CD4-positive, alpha-beta memory T cell (primary cell): ENCODE measurements around the gene SH3GL3. TPM values are rescaled to one million over a fixed set of nuclear protein-coding genes. Genes with fewer than 3 reads are reported as not detected.
A peak's percentile ranks its signal among the peaks of the same experiment; 100 is the strongest.

Source experiments
- CTCF ChIA-PET: fragments of 350-600 bp; sonication (Branson Sonifier 250); formaldehyde crosslinking; loops from one replicate; lab custom pipeline; 2021; ENCODE audit warnings: inconsistent platforms; ENCODE audit not compliant: partially characterized antibody; lab: Charles Lee
- POLR2A ChIA-PET: fragments of 350-600 bp; sonication (Branson Sonifier 250); formaldehyde crosslinking; loops from one replicate; lab custom pipeline; 2021; ENCODE audit not compliant: partially characterized antibody; lab: Charles Lee
- DNase-seq, 5 donors: peaks; one replicate each; pipeline versions ENCODE4 v3.0.0 to v3.0.0-alpha.2; 2020 to 2022; ENCODE audit warnings: mixed read lengths in 1 of 5
- H3K27ac ChIP-seq: one replicate; pipeline ENCODE4 v1.7.0; 2013; ENCODE audit warnings: low read depth, low read length
- H3K27me3 ChIP-seq: 2 replicates; pipeline ENCODE4 v1.7.0; 2013; ENCODE audit warnings: mild to moderate bottlenecking, low read length, moderate library complexity; ENCODE audit not compliant: insufficient read depth
- H3K36me3 ChIP-seq: 2 replicates; pipeline ENCODE4 v1.7.0; 2013; ENCODE audit warnings: mild to moderate bottlenecking, low read length, moderate library complexity; ENCODE audit not compliant: insufficient read depth
- H3K4me1 ChIP-seq: 2 replicates; pipeline ENCODE4 v1.7.0; 2013; ENCODE audit warnings: mild to moderate bottlenecking, low read length, moderate library complexity; ENCODE audit not compliant: insufficient read depth
- H3K4me3 ChIP-seq, 2 donors: one replicate each; pipeline ENCODE4 v1.7.0; 2013; ENCODE audit warnings: low read length in 2 of 2, mild to moderate bottlenecking in 1 of 2
- H3K9me3 ChIP-seq, 2 donors: one replicate each; pipeline ENCODE4 v1.7.0; 2013; ENCODE audit warnings: low read length in 2 of 2, control low read depth in 1 of 2; ENCODE audit not compliant: control insufficient read depth in 1 of 2
- H3K27ac Mint-ChIP-seq, 7 donors: one replicate each; pipeline ENCODE4 v1.8.0; 2020 to 2021; ENCODE audit warnings: mixed read lengths in 7 of 7, mild to moderate bottlenecking in 6 of 7, inconsistent platforms in 3 of 7, moderate library complexity in 3 of 7
- H3K27me3 Mint-ChIP-seq, 2 donors: one replicate each; pipeline ENCODE4 v1.8.0; 2020 to 2021; ENCODE audit warnings: mixed read lengths in 2 of 2
- H3K36me3 Mint-ChIP-seq, 2 donors: one replicate each; pipeline ENCODE4 v1.8.0; 2020 to 2021; ENCODE audit warnings: mixed read lengths in 2 of 2, inconsistent platforms in 1 of 2, mild to moderate bottlenecking in 1 of 2
- H3K4me1 Mint-ChIP-seq, 4 donors: one replicate each; pipeline ENCODE4 v1.8.0; 2020 to 2021; ENCODE audit warnings: mixed read lengths in 4 of 4, mild to moderate bottlenecking in 1 of 4
- H3K4me3 Mint-ChIP-seq, 8 donors: one replicate each; pipeline ENCODE4 v1.8.0; 2020 to 2021; ENCODE audit warnings: mixed read lengths in 8 of 8, mild to moderate bottlenecking in 7 of 8, moderate library complexity in 6 of 8, inconsistent platforms in 3 of 8
- H3K9me3 Mint-ChIP-seq, 8 donors: one replicate each; pipeline ENCODE4 v1.8.0; 2020 to 2021; ENCODE audit warnings: mixed read lengths in 8 of 8, mild to moderate bottlenecking in 5 of 8, inconsistent platforms in 3 of 8, moderate library complexity in 1 of 8
- intact Hi-C: fragments of 100-400 bp; cut with micrococcal nuclease; formaldehyde crosslinking; loops from one replicate; pipeline ENCODE4 v1.15.1; 2023
- polyA plus RNA-seq, 2 donors: library from polyadenylated mRNA; unstranded; fragments of 300-500 nt; fragmentation: Illumina TruSeq; gene quantifications; one replicate each; pipeline ENCODE4 v1.2.3, GENCODE V29; 2021
- total RNA-seq, 2 experiments: library from RNA; stranded (reverse); gene quantifications; one replicate each; pipeline ENCODE4 v1.2.3, GENCODE V29; 2021

SH3GL3 gene
- total and polyA plus RNA-seq, 4 experiments from 2014 or later, result 0.34 TPM; not detected in 3

GRCh38 chr15:83561661-83562060, 114.5 kb downstream of the SH3GL3 start:
- intact Hi-C loops, result no loop called here
- no peak overlapping the region for H3K27ac Mint-ChIP-seq
- POLR2A ChIA-PET, result no interaction called here

DNA sequence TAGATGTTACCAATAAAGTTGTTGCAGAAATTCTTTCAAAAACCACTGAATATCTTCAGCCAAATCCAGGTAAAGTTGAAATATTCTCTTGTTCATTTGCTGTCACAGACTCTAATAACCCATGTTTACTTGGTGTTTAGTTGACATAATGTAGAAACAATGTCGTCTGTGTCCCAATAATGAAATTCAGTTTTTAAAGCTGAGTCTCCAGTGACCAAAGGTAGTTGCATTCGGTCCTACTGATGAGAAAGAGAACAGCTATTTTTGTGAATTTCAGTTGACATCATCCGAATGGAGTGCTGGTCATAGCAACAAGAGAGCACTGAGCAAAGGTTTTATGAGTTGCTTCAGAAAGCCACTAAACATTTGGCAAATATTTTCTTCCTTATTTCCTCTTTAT, 118.0 kb downstream of the SH3GL3 start:
- Mint-ChIP-seq H3K4me1 (no peaks in the 10 kb centered on the region), H3K9me3 (no peaks in the 10 kb centered on the region), H3K27ac (no peak overlapping the region), H3K4me3 (no peak overlapping the region), H3K27me3 (peaks cover 0 to 5% of the 10 kb centered on the region in 2 donors), H3K36me3 (no peaks in the 10 kb centered on the region)
- no peak for DNase-seq
- no peaks in the 10 kb centered on the region for H3K27me3 ChIP-seq
- H3K4me3 ChIP-seq, result no peak overlapping the region
- no peaks in the 10 kb centered on the region for H3K4me1 ChIP-seq
- no peak overlapping the region for H3K27ac ChIP-seq
- CTCF ChIA-PET, result interaction anchor here (1.2 kb wide), 1 partner anchor 11 kb away, joined by 4 read pairs; no protein-coding TSS in a partner anchor
- H3K9me3 ChIP-seq, result no peaks in the 10 kb centered on the region
- no peaks in the 10 kb centered on the region for H3K36me3 ChIP-seq
- POLR2A ChIA-PET, result no interaction called here
- intact Hi-C loops, result no loop called here

More at GRCh38 chr15:83561661-83562060, 114.5 kb downstream of the SH3GL3 start:
- Mint-ChIP-seq H3K4me1 (peaks cover 0 to 2% (median 0%) of the 10 kb centered on the region in 4 donors), H3K9me3 (no peaks in the 10 kb centered on the region), H3K27me3 (peaks cover 2 to 5% of the 10 kb centered on the region in 2 donors), H3K36me3 (no peaks in the 10 kb centered on the region), H3K4me3 (no peak overlapping the region)
- H3K4me1 ChIP-seq, result no peaks in the 10 kb centered on the region
- H3K36me3 ChIP-seq, result no peaks in the 10 kb centered on the region
- CTCF ChIA-PET, result interaction anchor here (0.7 to 1.7 kb wide), 5 partner anchors 8 to 119 kb away, joined by 3 to 5 read pairs (median 3); no protein-coding TSS in a partner anchor
- no peaks in the 10 kb centered on the region for H3K27me3 ChIP-seq
- no peak overlapping the region for H3K27ac ChIP-seq
- DNase-seq, result no peak
- no peaks in the 10 kb centered on the region for H3K9me3 ChIP-seq
- H3K4me3 ChIP-seq, result no peak overlapping the region

DNA sequence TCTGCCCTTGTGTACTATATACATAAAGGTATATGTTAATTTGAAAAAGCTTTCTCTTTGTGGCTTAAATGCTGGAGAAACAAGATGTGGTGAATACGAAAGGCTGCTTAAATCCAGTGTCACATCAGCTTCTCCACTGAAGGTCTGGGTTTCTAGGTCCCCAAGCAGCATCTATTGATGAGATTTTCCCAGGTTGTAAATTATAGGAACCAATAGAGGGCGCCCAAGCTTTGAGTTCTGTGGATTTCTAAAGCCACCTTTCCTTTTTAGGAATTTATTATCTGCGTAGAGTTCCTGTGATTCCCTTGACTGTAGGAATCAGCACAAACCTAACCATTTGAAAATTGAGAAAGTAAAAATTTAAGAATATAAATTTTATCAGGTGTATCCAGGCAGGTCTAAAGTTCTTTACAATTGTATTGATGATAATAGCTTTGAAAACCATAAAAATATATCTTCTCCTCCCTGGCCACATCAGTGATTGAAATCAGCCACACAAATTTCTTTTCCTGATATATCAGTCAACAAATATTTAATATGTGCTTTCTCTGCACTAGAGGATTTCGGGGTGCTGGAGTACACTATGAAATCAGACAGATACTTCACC, 118.5 kb downstream of the SH3GL3 start:
- no peak overlapping the region for H3K4me3 Mint-ChIP-seq
- H3K4me1 Mint-ChIP-seq, result no peaks in the 10 kb centered on the region
- H3K4me3 ChIP-seq, result no peak overlapping the region
- no peaks in the 10 kb centered on the region for H3K4me1 ChIP-seq
- ChIA-PET POLR2A (no interaction called here), CTCF (interaction anchor here (1.2 kb wide), 1 partner anchor 10 kb away, joined by 4 read pairs; no protein-coding TSS in a partner anchor)
- no peak for DNase-seq
- H3K9me3 ChIP-seq, result no peaks in the 10 kb centered on the region
- H3K9me3 Mint-ChIP-seq, result no peaks in the 10 kb centered on the region
- H3K27me3 Mint-ChIP-seq, result peaks cover 0 to 5% of the 10 kb centered on the region in 2 donors
- no peaks in the 10 kb centered on the region for H3K36me3 Mint-ChIP-seq
- H3K27ac Mint-ChIP-seq, result no peak overlapping the region
- no peak overlapping the region for H3K27ac ChIP-seq
- no peaks in the 10 kb centered on the region for H3K27me3 ChIP-seq
- no peaks in the 10 kb centered on the region for H3K36me3 ChIP-seq
- intact Hi-C loops, result no loop called here

DNA sequence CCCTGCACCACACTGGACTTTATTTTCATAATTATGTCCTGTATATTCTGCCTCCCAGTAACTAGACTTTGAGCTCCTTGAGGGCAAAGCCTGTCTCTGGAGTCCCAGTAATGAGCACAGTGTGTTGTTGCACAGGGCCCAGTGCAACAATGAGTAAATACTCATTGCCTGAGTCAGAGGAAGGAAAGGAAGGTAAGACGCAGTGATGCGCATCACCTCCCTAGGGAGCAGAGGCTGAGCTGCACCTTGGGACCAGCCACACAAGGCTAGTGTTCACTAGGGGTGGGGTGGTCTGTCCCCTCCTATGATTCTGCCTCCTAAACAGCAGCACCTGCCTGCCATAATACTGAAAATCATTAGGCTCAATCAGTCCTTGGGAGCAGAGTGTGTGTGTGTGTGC, 120.2 kb downstream of the SH3GL3 start:
- Histone ChIP-seq H3K36me3 (no peaks in the 10 kb centered on the region), H3K9me3 (no peaks in the 10 kb centered on the region), H3K27ac (no peak overlapping the region), H3K4me3 (no peak overlapping the region), H3K4me1 (no peaks in the 10 kb centered on the region), H3K27me3 (no peaks in the 10 kb centered on the region)
- intact Hi-C loops, result no loop called here
- ChIA-PET POLR2A (no interaction called here), CTCF (interaction anchor here (1.8 kb wide), 1 partner anchor 18 kb away, joined by 8 read pairs; no protein-coding TSS in a partner anchor)
- Mint-ChIP-seq H3K4me3 (no peak overlapping the region), H3K4me1 (no peaks in the 10 kb centered on the region), H3K27ac (peak overlapping the region in 2 of 7 donors; percentile 3 to 14), H3K9me3 (no peaks in the 10 kb centered on the region), H3K36me3 (no peaks in the 10 kb centered on the region), H3K27me3 (peaks cover 0 to 5% of the 10 kb centered on the region in 2 donors)
- DNase-seq, result no peak

GRCh38 chr15:83569341-83569740, 122.2 kb downstream of the SH3GL3 start:
- H3K27ac ChIP-seq, result no peak overlapping the region
- Mint-ChIP-seq H3K27me3 (peaks cover under 1 to 3% of the 10 kb centered on the region in 2 donors), H3K27ac (no peak overlapping the region), H3K4me3 (no peak overlapping the region), H3K9me3 (no peaks in the 10 kb centered on the region), H3K4me1 (no peaks in the 10 kb centered on the region), H3K36me3 (no peaks in the 10 kb centered on the region)
- CTCF ChIA-PET, result interaction anchor here (1.0 to 2.3 kb wide), 4 partner anchors 8 to 17 kb away, joined by 3 to 6 read pairs (median 4); no protein-coding TSS in a partner anchor
- no peak overlapping the region for H3K4me3 ChIP-seq
- H3K4me1 ChIP-seq, result no peaks in the 10 kb centered on the region
- no peaks in the 10 kb centered on the region for H3K36me3 ChIP-seq
- no peak for DNase-seq
- POLR2A ChIA-PET, result no interaction called here
- H3K9me3 ChIP-seq, result no peaks in the 10 kb centered on the region
- no peaks in the 10 kb centered on the region for H3K27me3 ChIP-seq
- intact Hi-C loops, result no loop called here

DNA sequence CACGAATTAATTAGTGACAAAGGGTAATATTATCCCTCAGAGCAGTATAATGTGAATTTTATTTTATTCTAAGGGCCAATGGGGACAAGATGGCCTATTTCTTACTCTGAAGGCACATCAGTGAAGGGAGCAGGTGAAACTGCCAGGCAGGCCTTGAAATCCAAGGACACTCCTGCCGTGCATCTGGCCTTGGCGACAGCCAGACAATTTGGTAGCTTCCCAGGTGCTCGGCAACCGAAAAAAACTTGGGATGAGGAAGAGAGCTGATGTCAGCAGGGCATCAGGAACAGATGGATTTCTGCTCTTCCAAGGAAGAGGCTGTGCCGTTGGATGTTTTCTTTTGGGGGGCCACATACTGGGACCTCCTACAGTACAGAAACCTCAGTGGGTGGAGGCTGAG, 123.6 kb downstream of the SH3GL3 start:
- no peak overlapping the region for H3K27ac ChIP-seq
- no peak overlapping the region for H3K27ac Mint-ChIP-seq
- H3K4me1 Mint-ChIP-seq, result no peaks in the 10 kb centered on the region
- ChIA-PET CTCF (interaction anchor here (1.5 to 2.3 kb wide), 2 partner anchors 11 to 13 kb away, joined by 3 to 6 read pairs; no protein-coding TSS in a partner anchor), POLR2A (no interaction called here)
- no peaks in the 10 kb centered on the region for H3K36me3 ChIP-seq
- H3K9me3 Mint-ChIP-seq, result no peaks in the 10 kb centered on the region
- peaks cover 2 to 3% of the 10 kb centered on the region in 2 donors for H3K27me3 Mint-ChIP-seq
- H3K4me3 ChIP-seq, result no peak overlapping the region
- no peaks in the 10 kb centered on the region for H3K4me1 ChIP-seq
- H3K27me3 ChIP-seq, result no peaks in the 10 kb centered on the region
- no peaks in the 10 kb centered on the region for H3K9me3 ChIP-seq
- no peak for DNase-seq
- H3K4me3 Mint-ChIP-seq, result no peak overlapping the region
- no peaks in the 10 kb centered on the region for H3K36me3 Mint-ChIP-seq
- intact Hi-C loops, result no loop called here

DNA sequence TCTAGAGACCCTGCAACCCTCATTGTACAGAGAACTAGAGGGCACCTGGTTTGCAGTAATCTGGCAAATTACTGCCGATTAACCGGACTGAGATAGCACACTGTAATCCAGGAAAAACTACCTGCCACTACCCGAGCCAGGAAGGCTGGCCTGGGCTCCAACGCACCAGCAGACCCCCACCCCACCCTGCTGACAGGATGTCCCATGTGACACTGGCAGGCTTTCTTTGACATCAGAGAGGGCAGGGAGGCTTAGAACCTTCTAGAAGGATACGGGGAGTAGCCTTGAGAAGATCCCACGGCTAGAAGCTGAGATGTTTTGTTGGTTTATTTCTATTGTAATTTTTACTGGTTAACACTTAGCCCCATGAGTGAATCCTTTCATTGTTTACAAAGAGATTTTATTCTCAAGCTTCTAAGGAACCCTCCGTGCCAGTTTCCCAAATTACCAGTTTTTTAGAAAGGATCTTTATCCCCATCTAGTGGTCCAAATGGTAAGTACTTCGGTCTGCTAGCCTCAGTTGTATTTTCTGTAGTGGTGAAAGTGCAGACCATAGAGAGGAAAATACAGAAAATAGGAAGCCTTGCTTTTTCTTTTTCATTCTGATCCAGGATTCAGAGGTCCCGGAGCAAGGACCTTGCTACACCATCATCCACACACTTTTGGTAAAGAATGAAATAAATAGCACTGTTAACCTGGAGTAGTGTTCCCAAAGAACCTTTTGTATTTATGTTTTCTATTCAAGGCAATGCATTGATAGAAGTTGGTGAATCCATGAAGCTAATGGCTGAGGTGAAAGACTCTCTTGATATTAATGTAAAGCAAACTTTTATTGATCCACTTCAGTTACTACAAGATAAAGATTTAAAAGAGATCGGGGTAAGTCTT, 124.9 kb downstream of the SH3GL3 start:
- H3K27me3 Mint-ChIP-seq, result peaks cover 2% of the 10 kb centered on the region in 2 donors
- Histone ChIP-seq H3K27me3 (no peaks in the 10 kb centered on the region), H3K9me3 (no peaks in the 10 kb centered on the region), H3K4me1 (no peaks in the 10 kb centered on the region), H3K27ac (no peak overlapping the region), H3K4me3 (no peak overlapping the region), H3K36me3 (no peaks in the 10 kb centered on the region)
- intact Hi-C loops, result no loop called here
- no peaks in the 10 kb centered on the region for H3K36me3 Mint-ChIP-seq
- H3K27ac Mint-ChIP-seq, result no peak overlapping the region
- ChIA-PET CTCF (interaction anchor here (1.0 to 1.5 kb wide), 4 partner anchors 9 to 323 kb away, joined by 3 read pairs; no protein-coding TSS in a partner anchor), POLR2A (no interaction called here)
- no peaks in the 10 kb centered on the region for H3K9me3 Mint-ChIP-seq
- H3K4me3 Mint-ChIP-seq, result no peak overlapping the region
- no peak for DNase-seq
- no peaks in the 10 kb centered on the region for H3K4me1 Mint-ChIP-seq
